Measurements from ENCODE around the gene PTPN14.

- TF ChIP-seq, protein P1, sequence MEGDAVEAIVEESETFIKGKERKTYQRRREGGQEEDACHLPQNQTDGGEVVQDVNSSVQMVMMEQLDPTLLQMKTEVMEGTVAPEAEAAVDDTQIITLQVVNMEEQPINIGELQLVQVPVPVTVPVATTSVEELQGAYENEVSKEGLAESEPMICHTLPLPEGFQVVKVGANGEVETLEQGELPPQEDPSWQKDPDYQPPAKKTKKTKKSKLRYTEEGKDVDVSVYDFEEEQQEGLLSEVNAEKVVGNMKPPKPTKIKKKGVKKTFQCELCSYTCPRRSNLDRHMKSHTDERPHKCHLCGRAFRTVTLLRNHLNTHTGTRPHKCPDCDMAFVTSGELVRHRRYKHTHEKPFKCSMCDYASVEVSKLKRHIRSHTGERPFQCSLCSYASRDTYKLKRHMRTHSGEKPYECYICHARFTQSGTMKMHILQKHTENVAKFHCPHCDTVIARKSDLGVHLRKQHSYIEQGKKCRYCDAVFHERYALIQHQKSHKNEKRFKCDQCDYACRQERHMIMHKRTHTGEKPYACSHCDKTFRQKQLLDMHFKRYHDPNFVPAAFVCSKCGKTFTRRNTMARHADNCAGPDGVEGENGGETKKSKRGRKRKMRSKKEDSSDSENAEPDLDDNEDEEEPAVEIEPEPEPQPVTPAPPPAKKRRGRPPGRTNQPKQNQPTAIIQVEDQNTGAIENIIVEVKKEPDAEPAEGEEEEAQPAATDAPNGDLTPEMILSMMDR (IDR thresholded peaks at IDR 0.05): no peak
- TF ChIP-seq, protein P2, sequence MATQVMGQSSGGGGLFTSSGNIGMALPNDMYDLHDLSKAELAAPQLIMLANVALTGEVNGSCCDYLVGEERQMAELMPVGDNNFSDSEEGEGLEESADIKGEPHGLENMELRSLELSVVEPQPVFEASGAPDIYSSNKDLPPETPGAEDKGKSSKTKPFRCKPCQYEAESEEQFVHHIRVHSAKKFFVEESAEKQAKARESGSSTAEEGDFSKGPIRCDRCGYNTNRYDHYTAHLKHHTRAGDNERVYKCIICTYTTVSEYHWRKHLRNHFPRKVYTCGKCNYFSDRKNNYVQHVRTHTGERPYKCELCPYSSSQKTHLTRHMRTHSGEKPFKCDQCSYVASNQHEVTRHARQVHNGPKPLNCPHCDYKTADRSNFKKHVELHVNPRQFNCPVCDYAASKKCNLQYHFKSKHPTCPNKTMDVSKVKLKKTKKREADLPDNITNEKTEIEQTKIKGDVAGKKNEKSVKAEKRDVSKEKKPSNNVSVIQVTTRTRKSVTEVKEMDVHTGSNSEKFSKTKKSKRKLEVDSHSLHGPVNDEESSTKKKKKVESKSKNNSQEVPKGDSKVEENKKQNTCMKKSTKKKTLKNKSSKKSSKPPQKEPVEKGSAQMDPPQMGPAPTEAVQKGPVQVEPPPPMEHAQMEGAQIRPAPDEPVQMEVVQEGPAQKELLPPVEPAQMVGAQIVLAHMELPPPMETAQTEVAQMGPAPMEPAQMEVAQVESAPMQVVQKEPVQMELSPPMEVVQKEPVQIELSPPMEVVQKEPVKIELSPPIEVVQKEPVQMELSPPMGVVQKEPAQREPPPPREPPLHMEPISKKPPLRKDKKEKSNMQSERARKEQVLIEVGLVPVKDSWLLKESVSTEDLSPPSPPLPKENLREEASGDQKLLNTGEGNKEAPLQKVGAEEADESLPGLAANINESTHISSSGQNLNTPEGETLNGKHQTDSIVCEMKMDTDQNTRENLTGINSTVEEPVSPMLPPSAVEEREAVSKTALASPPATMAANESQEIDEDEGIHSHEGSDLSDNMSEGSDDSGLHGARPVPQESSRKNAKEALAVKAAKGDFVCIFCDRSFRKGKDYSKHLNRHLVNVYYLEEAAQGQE (IDR thresholded peaks at IDR 0.05; ENCODE audit: insufficient read depth in 1 of 2, low read depth in 2 of 2, low read length in 1 of 2): no peak
- TF ChIP-seq POLR2AphosphoS5 (IDR thresholded peaks at IDR 0.05; ENCODE audit: low read depth, low read length) (no peak), SIN3A (IDR thresholded peaks at IDR 0.05; ENCODE audit: borderline replicate concordance, insufficient read depth, low read depth, low read length) (no peak), TCF7L2 (IDR thresholded peaks at IDR 0.05; ENCODE audit: low read depth, low read length) (no peak)
Observed at GRCh38 chr1:214587165-214587564, 35.8 kb upstream of the PTPN14 start.

Measured in Panc1 (cell line).